Measurements from ENCODE around the gene SLC2A9.
A peak's percentile ranks its signal among the peaks of the same experiment; 100 is the strongest.

Gene SLC2A9

DNA sequence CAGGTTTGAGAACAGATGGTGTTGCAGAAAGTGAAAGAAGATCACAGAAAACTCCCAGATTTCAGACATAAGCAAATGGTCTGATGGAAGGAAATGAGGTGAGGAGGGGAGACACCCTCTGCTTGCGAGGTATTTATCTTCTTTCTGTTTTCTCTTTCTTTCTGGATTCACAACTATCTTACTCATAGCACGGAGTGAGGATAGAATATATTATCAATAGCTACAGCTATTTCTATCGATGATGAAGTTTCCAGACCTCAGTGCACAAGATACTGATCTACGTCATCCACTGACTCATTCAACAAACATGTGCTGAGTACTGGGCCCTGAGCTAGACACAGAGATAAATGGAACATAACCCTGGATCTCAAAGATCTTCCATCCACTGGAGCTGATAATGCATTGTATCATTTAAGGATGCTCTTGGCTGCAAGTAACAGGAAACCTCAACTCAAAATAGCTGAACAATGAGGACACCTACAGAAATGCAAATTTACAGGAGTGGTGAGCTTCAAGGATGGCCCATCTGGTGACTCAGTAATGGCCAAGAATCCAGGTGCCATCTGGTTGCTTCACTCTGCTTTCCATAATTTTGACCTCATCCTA, 21.2 kb downstream of the SLC2A9 start:
- H3K4me2 ChIP-seq (ENCODE audit: low read depth, low read length): peak overlapping the region; percentile 21; the same call in 1 of the 2 replicates
- no peaks in the 10 kb centered on the region for H4K20me1 ChIP-seq (ENCODE audit: insufficient read depth, low read length)
- H3K4me3 ChIP-seq (ENCODE audit: low read length): no peak overlapping the region

DNA sequence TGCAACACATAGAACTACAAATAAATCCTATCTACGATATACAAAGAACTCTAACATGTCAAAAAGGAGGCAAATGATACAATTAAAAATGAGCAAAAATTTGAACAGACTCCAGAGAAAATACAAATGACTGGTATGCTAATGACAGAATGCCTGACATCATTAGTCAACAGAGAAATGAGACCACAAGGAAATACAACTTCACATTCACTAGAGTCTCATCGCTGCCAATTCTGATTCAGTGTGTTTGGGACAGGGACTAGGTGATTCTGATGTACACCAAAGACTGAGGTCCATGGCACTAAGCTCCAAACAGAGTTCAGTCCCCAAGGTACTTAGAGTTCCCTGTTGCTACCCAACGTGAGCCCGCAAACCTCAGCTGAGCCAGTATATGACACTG, 23.4 kb downstream of the SLC2A9 start:
- Histone ChIP-seq H3K4me1 (ENCODE audit: low read length) (peaks cover 29% of the 10 kb centered on the region), H3K4me2 (ENCODE audit: low read depth, low read length) (no peak overlapping the region), H3K9ac (ENCODE audit: low read length) (no peak overlapping the region), H3K9me2 (replicated peaks; ENCODE audit: insufficient read depth, low read length) (no peaks in the 10 kb centered on the region), H3K27me3 (replicated peaks; ENCODE audit: insufficient read depth, low read length) (no peaks in the 10 kb centered on the region), H3K4me3 (ENCODE audit: low read length) (no peak overlapping the region), H4K20me1 (ENCODE audit: insufficient read depth, low read length) (no peaks in the 10 kb centered on the region), H3K27ac (ENCODE audit: low read length) (no peak overlapping the region), H3K9me3 (replicated peaks; ENCODE audit: insufficient read depth, low read length) (no peaks in the 10 kb centered on the region), H3K79me2 (ENCODE audit: low read length) (no peaks in the 10 kb centered on the region), H3K36me3 (replicated peaks; ENCODE audit: insufficient read depth, low read length) (no peaks in the 10 kb centered on the region), H3F3A (ENCODE audit: insufficient read depth, low read length) (peaks cover 6% of the 10 kb centered on the region), H2AFZ (ENCODE audit: low read length) (no peak overlapping the region)
- TF ChIP-seq EZH2 (optimal IDR thresholded peaks at IDR 0.05; ENCODE audit: low read depth, low read length) (no peak), EZH2phosphoT487 (IDR thresholded peaks at IDR 0.05; ENCODE audit: low read length) (no peak)
- TF ChIP-seq, protein P1, sequence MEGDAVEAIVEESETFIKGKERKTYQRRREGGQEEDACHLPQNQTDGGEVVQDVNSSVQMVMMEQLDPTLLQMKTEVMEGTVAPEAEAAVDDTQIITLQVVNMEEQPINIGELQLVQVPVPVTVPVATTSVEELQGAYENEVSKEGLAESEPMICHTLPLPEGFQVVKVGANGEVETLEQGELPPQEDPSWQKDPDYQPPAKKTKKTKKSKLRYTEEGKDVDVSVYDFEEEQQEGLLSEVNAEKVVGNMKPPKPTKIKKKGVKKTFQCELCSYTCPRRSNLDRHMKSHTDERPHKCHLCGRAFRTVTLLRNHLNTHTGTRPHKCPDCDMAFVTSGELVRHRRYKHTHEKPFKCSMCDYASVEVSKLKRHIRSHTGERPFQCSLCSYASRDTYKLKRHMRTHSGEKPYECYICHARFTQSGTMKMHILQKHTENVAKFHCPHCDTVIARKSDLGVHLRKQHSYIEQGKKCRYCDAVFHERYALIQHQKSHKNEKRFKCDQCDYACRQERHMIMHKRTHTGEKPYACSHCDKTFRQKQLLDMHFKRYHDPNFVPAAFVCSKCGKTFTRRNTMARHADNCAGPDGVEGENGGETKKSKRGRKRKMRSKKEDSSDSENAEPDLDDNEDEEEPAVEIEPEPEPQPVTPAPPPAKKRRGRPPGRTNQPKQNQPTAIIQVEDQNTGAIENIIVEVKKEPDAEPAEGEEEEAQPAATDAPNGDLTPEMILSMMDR (IDR thresholded peaks at IDR 0.05; ENCODE audit: low read length): no peak
- DNase-seq: no peak

More for the DNA sequence above, 21.2 kb downstream of the SLC2A9 start:
- H3K27me3 ChIP-seq (replicated peaks; ENCODE audit: insufficient read depth, low read length): no peaks in the 10 kb centered on the region
- no peak for DNase-seq
- no peaks in the 10 kb centered on the region for H3K9me3 ChIP-seq (replicated peaks; ENCODE audit: insufficient read depth, low read length)
- H3K36me3 ChIP-seq (replicated peaks; ENCODE audit: insufficient read depth, low read length): no peaks in the 10 kb centered on the region
- H3K9me2 ChIP-seq (replicated peaks; ENCODE audit: insufficient read depth, low read length): no peaks in the 10 kb centered on the region
- H3K27ac ChIP-seq (ENCODE audit: low read length): no peak overlapping the region
- no peak overlapping the region for H3K9ac ChIP-seq (ENCODE audit: low read length)
- TF ChIP-seq EZH2 (optimal IDR thresholded peaks at IDR 0.05; ENCODE audit: low read depth, low read length) (no peak), EZH2phosphoT487 (IDR thresholded peaks at IDR 0.05; ENCODE audit: low read length) (no peak)
- TF ChIP-seq, protein P1 (IDR thresholded peaks at IDR 0.05; ENCODE audit: low read length): no peak
- no peaks in the 10 kb centered on the region for H3K79me2 ChIP-seq (ENCODE audit: low read length)
- H3F3A ChIP-seq (ENCODE audit: insufficient read depth, low read length): no peaks in the 10 kb centered on the region
- peaks cover 15% of the 10 kb centered on the region for H3K4me1 ChIP-seq (ENCODE audit: low read length)
- H2AFZ ChIP-seq (ENCODE audit: low read length): no peak overlapping the region

DNA sequence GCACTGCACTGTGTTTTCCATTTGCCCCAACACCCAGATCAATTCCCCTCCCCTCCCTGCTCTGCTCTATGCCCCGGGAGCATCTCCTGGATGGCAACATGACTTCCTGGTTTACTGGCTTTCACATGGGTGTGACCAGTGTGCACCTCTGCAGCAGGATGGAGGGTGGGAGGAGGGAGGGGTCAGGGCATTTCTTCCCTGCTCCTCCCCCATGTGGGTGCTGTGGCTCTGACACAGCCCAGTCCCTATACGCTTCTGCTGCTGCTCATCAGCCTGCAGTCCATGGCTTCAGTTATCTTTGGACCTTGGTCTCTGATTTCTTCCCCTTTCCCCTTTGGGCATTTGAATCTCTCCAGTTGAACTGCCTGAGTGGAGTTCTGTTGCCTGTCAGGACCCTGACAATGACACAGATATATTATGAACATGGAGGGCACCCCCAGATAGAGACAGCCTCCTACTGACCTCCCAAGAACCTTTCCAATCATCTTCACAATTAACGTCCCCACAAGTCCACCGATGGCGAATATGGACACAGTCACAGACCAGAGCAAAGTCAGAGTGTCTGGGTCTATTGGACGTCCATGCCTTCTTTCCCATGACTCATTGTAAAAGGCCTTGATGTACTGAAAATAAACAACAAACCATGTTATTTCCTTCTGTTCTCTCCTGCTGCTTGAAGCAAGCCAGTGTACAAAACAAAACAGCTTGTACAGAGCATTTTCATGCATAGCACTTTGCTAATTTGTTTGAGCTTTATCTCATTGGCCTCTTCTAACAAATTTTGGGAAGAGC, 24.8 kb downstream of the SLC2A9 start:
- H3K9me3 ChIP-seq (replicated peaks; ENCODE audit: insufficient read depth, low read length): no peaks in the 10 kb centered on the region
- H3K27me3 ChIP-seq (replicated peaks; ENCODE audit: insufficient read depth, low read length): no peaks in the 10 kb centered on the region
- H3F3A ChIP-seq (ENCODE audit: insufficient read depth, low read length): peaks cover 6% of the 10 kb centered on the region
- H3K79me2 ChIP-seq (ENCODE audit: low read length): no peaks in the 10 kb centered on the region
- H4K20me1 ChIP-seq (ENCODE audit: insufficient read depth, low read length): no peaks in the 10 kb centered on the region
- no peaks in the 10 kb centered on the region for H3K9me2 ChIP-seq (replicated peaks; ENCODE audit: insufficient read depth, low read length)
- H3K27ac ChIP-seq (ENCODE audit: low read length): no peak overlapping the region
- no peak overlapping the region for H3K9ac ChIP-seq (ENCODE audit: low read length)
- H3K4me1 ChIP-seq (ENCODE audit: low read length): peaks cover 29% of the 10 kb centered on the region
- DNase-seq: no peak
- no peak overlapping the region for H3K4me3 ChIP-seq (ENCODE audit: low read length)
- TF ChIP-seq, protein P1 (IDR thresholded peaks at IDR 0.05; ENCODE audit: low read length): no peak
- TF ChIP-seq EZH2 (optimal IDR thresholded peaks at IDR 0.05; ENCODE audit: low read depth, low read length): no peak
- no peak for TF ChIP-seq EZH2phosphoT487 (IDR thresholded peaks at IDR 0.05; ENCODE audit: low read length)
- H2AFZ ChIP-seq (ENCODE audit: low read length): no peak overlapping the region
- H3K36me3 ChIP-seq (replicated peaks; ENCODE audit: insufficient read depth, low read length): no peaks in the 10 kb centered on the region
- no peak overlapping the region for H3K4me2 ChIP-seq (ENCODE audit: low read depth, low read length)
